ENCODE results near the gene XCL1. TPM values are rescaled to one million over a fixed set of nuclear protein-coding genes. Genes with fewer than 3 reads are reported as not detected.

Gene XCL1
- total RNA-seq, 1 donor = not detected

DNA sequence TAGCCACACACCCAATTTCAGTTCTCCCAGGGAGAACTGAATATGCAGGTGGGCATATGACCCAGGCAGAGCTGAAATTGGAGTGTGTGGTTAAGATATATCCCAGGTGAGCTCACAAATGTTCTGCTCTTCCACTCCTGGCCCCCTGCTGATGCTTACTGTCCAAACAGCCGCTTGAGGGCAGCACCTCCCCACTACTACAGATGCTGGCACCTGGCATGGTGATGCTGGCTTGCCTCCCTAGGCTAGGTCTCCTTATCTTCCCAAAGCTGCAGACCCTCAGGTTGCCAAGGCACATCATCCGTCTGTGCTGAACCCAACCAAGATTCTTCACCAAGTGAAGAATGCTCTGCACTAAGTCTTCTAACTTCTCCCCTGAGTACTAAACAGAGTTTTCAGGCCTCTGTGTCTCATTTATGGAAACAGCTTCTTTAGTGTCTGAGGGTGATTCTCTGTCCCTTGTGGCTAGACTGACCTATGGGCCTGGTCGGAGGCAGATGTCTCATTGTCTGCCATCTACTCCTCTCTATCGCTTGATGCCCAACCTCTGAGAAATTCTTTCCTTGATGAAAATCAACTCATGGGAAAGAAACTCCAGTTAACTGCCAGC, 27.2 kb downstream of the XCL1 start:
- TF ChIP-seq CTCF (IDR thresholded peaks at IDR 0.05; ENCODE audit: extremely low read depth, low read depth, low read length) = peak; percentile 84
- H3K9me3 ChIP-seq (ENCODE audit: low read depth, low read length) = no peaks in the 10 kb centered on the region
- H3K36me3 ChIP-seq (ENCODE audit: insufficient read depth, low read length) = no peaks in the 10 kb centered on the region
- peak; percentile 79 for DNase-seq (ENCODE audit: insufficient read length, low spot score, missing footprints)
- H3K79me2 ChIP-seq (ENCODE audit: insufficient read depth, low read length) = no peaks in the 10 kb centered on the region
- H4K20me1 ChIP-seq (ENCODE audit: insufficient read depth, low read length) = no peaks in the 10 kb centered on the region
- no peak overlapping the region for H3K4me2 ChIP-seq (ENCODE audit: insufficient read depth, low read length)
- no peaks in the 10 kb centered on the region for H3K4me1 ChIP-seq (ENCODE audit: insufficient read depth, low read length)
- no peaks in the 10 kb centered on the region for H3K27me3 ChIP-seq (ENCODE audit: insufficient read depth, low read length)
- no peak overlapping the region for H3K27ac ChIP-seq (ENCODE audit: low read depth, low read length)
- no peak overlapping the region for H3K4me3 ChIP-seq (ENCODE audit: insufficient read depth, low read length)
- no peak overlapping the region for H2AFZ ChIP-seq (ENCODE audit: low read length)

DNA sequence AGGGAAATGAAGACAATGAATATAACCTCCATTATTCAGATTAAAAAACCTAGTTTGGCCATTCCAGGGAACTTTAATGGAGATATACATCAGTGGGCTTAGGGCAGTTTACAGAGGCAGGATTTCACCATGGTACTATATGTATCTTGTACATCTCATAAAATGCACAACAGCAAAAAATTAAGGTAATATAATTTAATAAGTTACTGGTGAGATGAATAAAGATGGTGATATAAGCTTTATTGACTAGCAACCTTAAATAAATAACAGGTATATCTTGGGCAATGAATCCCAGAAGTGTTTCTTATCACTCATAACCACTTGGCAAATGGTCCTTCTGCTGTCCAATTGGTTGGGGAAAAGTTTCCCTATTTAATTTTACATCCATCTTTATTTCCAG, 29.0 kb downstream of the XCL1 start:
- no peaks in the 10 kb centered on the region for H3K79me2 ChIP-seq (ENCODE audit: insufficient read depth, low read length)
- no peaks in the 10 kb centered on the region for H4K20me1 ChIP-seq (ENCODE audit: insufficient read depth, low read length)
- H3K9me3 ChIP-seq (ENCODE audit: low read depth, low read length) = no peaks in the 10 kb centered on the region
- H3K4me2 ChIP-seq (ENCODE audit: insufficient read depth, low read length) = no peak overlapping the region
- H2AFZ ChIP-seq (ENCODE audit: low read length) = no peak overlapping the region
- no peak overlapping the region for H3K4me3 ChIP-seq (ENCODE audit: insufficient read depth, low read length)
- no peaks in the 10 kb centered on the region for H3K27me3 ChIP-seq (ENCODE audit: insufficient read depth, low read length)
- no peak for TF ChIP-seq CTCF (IDR thresholded peaks at IDR 0.05; ENCODE audit: extremely low read depth, low read depth, low read length)
- H3K36me3 ChIP-seq (ENCODE audit: insufficient read depth, low read length) = no peaks in the 10 kb centered on the region
- DNase-seq (ENCODE audit: insufficient read length, low spot score, missing footprints) = no peak
- no peak overlapping the region for H3K27ac ChIP-seq (ENCODE audit: low read depth, low read length)
- peaks cover 4% of the 10 kb centered on the region for H3K4me1 ChIP-seq (ENCODE audit: insufficient read depth, low read length)

DNA sequence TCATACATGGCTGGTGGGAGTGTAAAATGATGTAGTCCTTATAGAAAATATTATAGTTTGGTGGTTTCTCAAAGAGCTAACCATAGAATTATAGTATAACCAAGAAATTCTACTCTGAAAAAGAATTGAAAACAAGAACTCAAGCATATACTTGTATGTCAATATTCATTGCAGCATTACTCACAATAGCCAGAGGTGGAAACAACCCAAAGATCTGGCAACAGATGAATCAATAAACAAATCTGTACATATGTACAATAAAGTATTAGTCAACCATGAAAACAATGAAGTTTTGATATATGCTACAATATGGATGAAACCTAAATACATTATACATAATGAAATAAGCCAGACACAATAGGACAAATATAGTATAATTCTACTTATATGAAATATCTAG, 29.7 kb downstream of the XCL1 start:
- no peak overlapping the region for H3K4me2 ChIP-seq (ENCODE audit: insufficient read depth, low read length)
- no peaks in the 10 kb centered on the region for H3K9me3 ChIP-seq (ENCODE audit: low read depth, low read length)
- no peak for DNase-seq (ENCODE audit: insufficient read length, low spot score, missing footprints)
- H3K4me3 ChIP-seq (ENCODE audit: insufficient read depth, low read length) = no peak overlapping the region
- no peaks in the 10 kb centered on the region for H3K27me3 ChIP-seq (ENCODE audit: insufficient read depth, low read length)
- no peaks in the 10 kb centered on the region for H3K79me2 ChIP-seq (ENCODE audit: insufficient read depth, low read length)
- H2AFZ ChIP-seq (ENCODE audit: low read length) = no peak overlapping the region
- H3K4me1 ChIP-seq (ENCODE audit: insufficient read depth, low read length) = peaks cover 4% of the 10 kb centered on the region
- H3K36me3 ChIP-seq (ENCODE audit: insufficient read depth, low read length) = no peaks in the 10 kb centered on the region
- H4K20me1 ChIP-seq (ENCODE audit: insufficient read depth, low read length) = no peaks in the 10 kb centered on the region
- H3K27ac ChIP-seq (ENCODE audit: low read depth, low read length) = no peak overlapping the region
- TF ChIP-seq CTCF (IDR thresholded peaks at IDR 0.05; ENCODE audit: extremely low read depth, low read depth, low read length) = no peak

GRCh38 chr1:168607872-168608428, 31.5 kb downstream of the XCL1 start:
- Histone ChIP-seq H2AFZ (ENCODE audit: low read length) (no peak overlapping the region), H3K4me1 (ENCODE audit: insufficient read depth, low read length) (peaks cover 4% of the 10 kb centered on the region), H3K9me3 (ENCODE audit: low read depth, low read length) (no peaks in the 10 kb centered on the region), H3K4me3 (ENCODE audit: insufficient read depth, low read length) (no peak overlapping the region), H3K4me2 (ENCODE audit: insufficient read depth, low read length) (no peak overlapping the region), H3K27me3 (ENCODE audit: insufficient read depth, low read length) (peaks cover 3% of the 10 kb centered on the region), H3K36me3 (ENCODE audit: insufficient read depth, low read length) (no peaks in the 10 kb centered on the region), H3K79me2 (ENCODE audit: insufficient read depth, low read length) (no peaks in the 10 kb centered on the region), H3K27ac (ENCODE audit: low read depth, low read length) (no peak overlapping the region), H4K20me1 (ENCODE audit: insufficient read depth, low read length) (no peaks in the 10 kb centered on the region)
- DNase-seq (ENCODE audit: insufficient read length, low spot score, missing footprints) = no peak
- TF ChIP-seq CTCF (IDR thresholded peaks at IDR 0.05; ENCODE audit: extremely low read depth, low read depth, low read length) = no peak
